IMR-90 (cell line): ENCODE results near the gene SMYD5. TPM values are rescaled to one million over a fixed set of nuclear protein-coding genes. Genes with fewer than 3 reads are reported as not detected.

Experiments used
- ATAC-seq: fragments of 200-7000 bp; cut with Tn5 transposase; 2 replicates; pipeline ENCODE4 v1.9.1; 2020; ENCODE audit warnings: low read depth, mild to moderate bottlenecking, moderate library complexity
- BruUV-seq: library from RNA; stranded (reverse); fragments of 400-500 nt; replicated peaks from 2 replicates; lab custom pipeline; 2021; lab: Mats Ljungman, UMichigan
- CTCF ChIA-PET: fragments of 300-600 bp; formaldehyde crosslinking; extraction: SDS; loops from one replicate; lab custom pipeline; 2021; ENCODE audit warnings: antibody characterized with exemption; lab: Yijun Ruan, JAX
- POLR2A ChIA-PET: fragments of 300-600 bp; sonication (Branson Sonifier 250); formaldehyde crosslinking; loops from one replicate; lab custom pipeline; 2022; ENCODE audit warnings: antibody characterized with exemption; ENCODE audit not compliant: unreplicated experiment; lab: Charles Lee
- DNase-seq: peaks from one replicate; pipeline ENCODE4 v3.0.0; 2013
- H2AFZ ChIP-seq: replicated peaks from 2 replicates; pipeline ENCODE3; 2013; ENCODE audit warnings: low read length, mild to moderate bottlenecking; ENCODE audit not compliant: poor library complexity
- H2AK5ac ChIP-seq: 2 replicates; pipeline ENCODE4 v1.6.1; 2013; ENCODE audit warnings: low read depth, low read length, inconsistent platforms
- H2AK9ac ChIP-seq: replicated peaks from 2 replicates; pipeline ENCODE3; 2013; ENCODE audit warnings: mild to moderate bottlenecking, low read depth, low read length, moderate library complexity; ENCODE audit not compliant: poor library complexity
- H2BK120ac ChIP-seq: 2 replicates; pipeline ENCODE4 v1.6.1; 2013; ENCODE audit warnings: low read depth, low read length, inconsistent platforms
- H2BK15ac ChIP-seq: 3 replicates; pipeline ENCODE4 v1.6.1; 2013; ENCODE audit warnings: low read depth, low read length, inconsistent platforms
- H2BK20ac ChIP-seq: 2 replicates; pipeline ENCODE4 v1.6.1; 2013; ENCODE audit warnings: low read depth, mild to moderate bottlenecking, inconsistent platforms, low read length, moderate library complexity
- H2BK5ac ChIP-seq: 2 replicates; pipeline ENCODE4 v1.6.1; 2013; ENCODE audit warnings: mild to moderate bottlenecking, low read depth, low read length, inconsistent platforms; ENCODE audit not compliant: poor library complexity, severe bottlenecking
- H3K14ac ChIP-seq: replicated peaks from 2 replicates; pipeline ENCODE4 v1.6.1; 2013; ENCODE audit warnings: low read depth, low read length, inconsistent platforms
- H3K18ac ChIP-seq: 2 replicates; pipeline ENCODE4 v1.6.1; 2013; ENCODE audit warnings: low read depth, low read length, control low read depth
- H3K23ac ChIP-seq: 2 replicates; pipeline ENCODE4 v1.6.1; 2013; ENCODE audit warnings: low read depth, low read length, inconsistent platforms
- H3K27ac ChIP-seq: 2 replicates; pipeline ENCODE4 v1.5.1; 2013; ENCODE audit warnings: mild to moderate bottlenecking, control low read depth, low read length; ENCODE audit not compliant: insufficient read depth
- H3K27me3 ChIP-seq: 2 replicates; pipeline ENCODE4 v1.6.1; 2013; ENCODE audit warnings: low read length; ENCODE audit not compliant: control insufficient read depth, insufficient read depth
- H3K36me3 ChIP-seq: 2 replicates; pipeline ENCODE4 v1.6.1; 2013; ENCODE audit warnings: low read length, mixed read lengths; ENCODE audit not compliant: control insufficient read depth, insufficient read depth
- H3K4ac ChIP-seq: 2 replicates; pipeline ENCODE4 v1.6.1; 2013; ENCODE audit warnings: low read depth, low read length, inconsistent platforms
- H3K4me1 ChIP-seq: 2 replicates; pipeline ENCODE4 v1.6.1; 2013; ENCODE audit warnings: low read length, mixed read lengths; ENCODE audit not compliant: control insufficient read depth, insufficient read depth
- H3K4me2 ChIP-seq: 2 replicates; pipeline ENCODE4 v1.6.1; 2013; ENCODE audit warnings: low read depth, mild to moderate bottlenecking, control low read depth, low read length, moderate library complexity
- H3K4me3 ChIP-seq: 2 replicates; pipeline ENCODE4 v1.5.1; 2013; ENCODE audit warnings: low read depth, mild to moderate bottlenecking, control low read depth, low read length, moderate library complexity; ENCODE audit not compliant: insufficient read depth
- H3K56ac ChIP-seq: 2 replicates; pipeline ENCODE4 v1.6.1; 2013; ENCODE audit warnings: low read length, inconsistent platforms; ENCODE audit not compliant: insufficient read depth; ENCODE audit errors: extremely low read depth
- H3K79me1 ChIP-seq, 2 experiments: 2 replicates each; pipeline ENCODE4 v1.6.1; 2013; ENCODE audit warnings: low read length in 2 of 2, inconsistent platforms in 1 of 2, low read depth in 1 of 2
- H3K9ac ChIP-seq: 2 replicates; pipeline ENCODE4 v1.6.1; 2013; ENCODE audit warnings: low read depth, low read length, control low read depth
- H3K9me1 ChIP-seq: 2 replicates; pipeline ENCODE4 v1.6.1; 2013; ENCODE audit warnings: low read length, inconsistent platforms; ENCODE audit not compliant: insufficient read depth
- H3K9me3 ChIP-seq: 2 replicates; pipeline ENCODE4 v1.6.1; 2013; ENCODE audit warnings: low read length; ENCODE audit not compliant: control insufficient read depth, insufficient read depth
- H4K20me1 ChIP-seq: 2 replicates; pipeline ENCODE4 v1.6.1; 2013; ENCODE audit warnings: low read length, inconsistent platforms; ENCODE audit not compliant: insufficient read depth
- H4K5ac ChIP-seq: 2 replicates; pipeline ENCODE4 v1.6.1; 2013; ENCODE audit warnings: mild to moderate bottlenecking, low read depth, low read length, control low read depth
- H4K8ac ChIP-seq, 2 experiments: 2 replicates each; pipeline ENCODE4 v1.6.1; 2013; ENCODE audit warnings: low read depth in 2 of 2, low read length in 2 of 2, control low read depth in 1 of 2, inconsistent platforms in 1 of 2
- H4K91ac ChIP-seq: 2 replicates; pipeline ENCODE4 v1.6.1; 2013; ENCODE audit warnings: low read depth, low read length, inconsistent platforms; ENCODE audit not compliant: insufficient read depth
- BHLHE40 ChIP-seq: fragments of 150-350 bp; IDR thresholded peaks from 2 replicates; pipeline ENCODE4 v1.6.1; 2016; ENCODE audit warnings: mild to moderate bottlenecking, low read depth, low read length
- CEBPB ChIP-seq: IDR thresholded peaks from 2 replicates; pipeline ENCODE4 v1.6.1; 2012; ENCODE audit warnings: low read depth, low read length, improper control_type of control experiment
- CHD1 ChIP-seq: IDR thresholded peaks from 2 replicates; pipeline ENCODE4 v1.6.1; 2012; ENCODE audit warnings: low read depth, low read length, improper control_type of control experiment
- FOS ChIP-seq: fragments of 150-350 bp; IDR thresholded peaks from 2 replicates; pipeline ENCODE4 v1.6.1; 2016; ENCODE audit warnings: low read depth, low read length
- MAFK ChIP-seq: IDR thresholded peaks from 2 replicates; pipeline ENCODE4 v1.6.1; 2012; ENCODE audit warnings: low read depth, low read length, improper control_type of control experiment
- MAZ ChIP-seq: IDR thresholded peaks from 2 replicates; pipeline ENCODE4 v1.6.1; 2012; ENCODE audit warnings: low read depth, mild to moderate bottlenecking, low read length, improper control_type of control experiment, moderate library complexity, borderline replicate concordance
- MXI1 ChIP-seq: IDR thresholded peaks from 2 replicates; pipeline ENCODE4 v1.6.1; 2012; ENCODE audit warnings: low read depth, mild to moderate bottlenecking, low read length, moderate library complexity, borderline replicate concordance
- NFE2L2 ChIP-seq: fragments of 150-350 bp; IDR thresholded peaks from 2 replicates; pipeline ENCODE4 v1.6.1; 2016; ENCODE audit warnings: low read depth, mild to moderate bottlenecking, low read length
- POLR2A ChIP-seq: IDR thresholded peaks from 2 replicates; pipeline ENCODE4 v1.6.1; 2012; ENCODE audit warnings: mild to moderate bottlenecking, low read depth, low read length
- RAD21 ChIP-seq: IDR thresholded peaks from 2 replicates; pipeline ENCODE4 v1.6.1; 2012; ENCODE audit warnings: low read length, improper control_type of control experiment
- RCOR1 ChIP-seq: IDR thresholded peaks from 2 replicates; pipeline ENCODE4 v1.6.1; 2012; ENCODE audit warnings: mild to moderate bottlenecking, low read length, improper control_type of control experiment; ENCODE audit not compliant: insufficient replicate concordance
- RFX5 ChIP-seq: IDR thresholded peaks from 2 replicates; pipeline ENCODE4 v1.8.0; 2012; ENCODE audit warnings: low read depth, mild to moderate bottlenecking, low read length, moderate library complexity
- SMC3 ChIP-seq: fragments of 150-350 bp; IDR thresholded peaks from 2 replicates; pipeline ENCODE4 v1.6.1; 2016; ENCODE audit warnings: low read depth, mild to moderate bottlenecking, antibody characterized with exemption, low read length, moderate library complexity
- WGBS, 2 experiments: methylation state at CpG; one replicate each; pipeline versions ENCODE4 v1.1.5 to v1.1.7; 2013; ENCODE audit warnings: missing lambda C conversion rate in 2 of 2; ENCODE audit not compliant: insufficient read length in 1 of 2; ENCODE audit errors: extremely low coverage in 2 of 2; 5-methylcytosine and 5-hydroxymethylcytosine counted together
- dilution Hi-C: fragments of 300-500 bp; cut with HindIII; formaldehyde crosslinking; loops from one replicate; pipeline ENCODE4 v1.14.3; 2018; ENCODE audit warnings: low sequenced_read_pairs; ENCODE audit not compliant: unreplicated experiment
- in situ Hi-C: fragments of 300-500 bp; cut with MboI; formaldehyde crosslinking; loops from 3 replicates; pipeline ENCODE4 v1.14.3; 2019; ENCODE audit warnings: low sequenced_read_pairs, inconsistent platforms, mixed read lengths
- intact Hi-C: fragments of 100-400 bp; cut with micrococcal nuclease; formaldehyde crosslinking; loops from 2 replicates; pipeline ENCODE4 v1.10.0; 2022
- polyA plus RNA-seq, 3 experiments: library from polyadenylated mRNA; depleted of rRNA; stranded (reverse); fragments of >200 nt; gene quantifications; 2 replicates each; pipeline ENCODE4 v1.2.3, GENCODE V29; 2012; ENCODE audit warnings: low replicate concordance in 1 of 3
- total RNA-seq: library from RNA; depleted of rRNA; stranded (reverse); fragments of >200 nt; gene quantifications from 2 replicates; pipeline ENCODE4 v1.2.3, GENCODE V29; 2012
- TF ChIP-seq, protein P1 (sequence below): fragments of 150-350 bp; IDR thresholded peaks from 2 replicates; pipeline ENCODE4 v1.6.1; 2017; ENCODE audit warnings: mild to moderate bottlenecking, antibody characterized with exemption, low read length, low read depth
- TF ChIP-seq, protein P2 (sequence below): conservative IDR thresholded peaks from 2 replicates; pipeline ENCODE4 v1.5.1; 2012; ENCODE audit warnings: mild to moderate bottlenecking, low read depth, low read length, improper control_type of control experiment
- TF ChIP-seq, protein P3 (sequence below): fragments of 150-350 bp; IDR thresholded peaks from 2 replicates; pipeline ENCODE4 v1.6.1; 2016; ENCODE audit warnings: low read depth, mild to moderate bottlenecking, low read length, moderate library complexity, borderline replicate concordance

The SMYD5 gene
- total and polyA plus RNA-seq, 2 of the 4 experiments (the other 2 are of a cell fraction) = 17.8 to 19.7 TPM

DNA sequence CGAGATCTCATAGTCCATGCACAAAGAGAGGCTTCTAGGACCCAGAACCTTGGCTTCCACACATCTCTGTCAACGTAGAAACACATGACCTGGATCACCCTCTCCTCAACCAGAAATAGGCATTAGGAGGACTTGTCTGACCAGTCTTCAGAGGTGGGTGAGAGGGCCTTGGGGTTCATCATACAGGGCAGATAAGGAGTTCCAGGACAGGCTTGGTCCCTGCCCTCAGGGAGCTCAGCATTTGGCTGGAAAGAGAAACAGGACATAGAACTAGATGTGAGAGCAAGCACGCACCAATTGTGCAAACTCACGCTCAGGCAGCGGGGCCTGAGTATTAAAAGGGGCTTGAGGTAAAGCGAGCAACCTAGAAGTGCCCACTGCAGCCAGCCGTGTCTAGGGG lies 40.3 kb upstream of the SMYD5 start:
- peaks cover 44% of the 10 kb centered on the region for H3K27me3 ChIP-seq
- H3K79me1 ChIP-seq = no peaks in the 10 kb centered on the region
- H3K14ac ChIP-seq = no peak overlapping the region
- no peak for DNase-seq
- no peak overlapping the region for H2AK9ac ChIP-seq
- H3K4me3 ChIP-seq = no peak overlapping the region
- H2BK120ac ChIP-seq = no peak overlapping the region
- no peak for ATAC-seq
- H3K9me3 ChIP-seq = no peaks in the 10 kb centered on the region
- no peak overlapping the region for H2BK20ac ChIP-seq
- BruUV-seq = no TSS peak
- H3K56ac ChIP-seq = no peak overlapping the region
- H3K4me1 ChIP-seq = 0 out of 2 replicates have a peak, but pooled peaks cover 2% of the 10 kb centered on the region
- dilution Hi-C loops (no loop called here), intact Hi-C loops (no loop called here), in situ Hi-C loops (no loop called here)
- H3K4me2 ChIP-seq = no peak overlapping the region
- H4K91ac ChIP-seq = no peak overlapping the region
- ChIA-PET POLR2A (no interaction called here), CTCF (no interaction called here)
- no peak overlapping the region for H3K4ac ChIP-seq
- WGBS, 2 experiments = 94% methylated on average over 5 of the region's 7 CpGs; no CpG with 5 or more reads in 1 of the 2 experiments
- no peak overlapping the region for H4K5ac ChIP-seq
- no peak overlapping the region for H2AFZ ChIP-seq
- TF ChIP-seq POLR2A = no peak
- TF ChIP-seq, protein P1, sequence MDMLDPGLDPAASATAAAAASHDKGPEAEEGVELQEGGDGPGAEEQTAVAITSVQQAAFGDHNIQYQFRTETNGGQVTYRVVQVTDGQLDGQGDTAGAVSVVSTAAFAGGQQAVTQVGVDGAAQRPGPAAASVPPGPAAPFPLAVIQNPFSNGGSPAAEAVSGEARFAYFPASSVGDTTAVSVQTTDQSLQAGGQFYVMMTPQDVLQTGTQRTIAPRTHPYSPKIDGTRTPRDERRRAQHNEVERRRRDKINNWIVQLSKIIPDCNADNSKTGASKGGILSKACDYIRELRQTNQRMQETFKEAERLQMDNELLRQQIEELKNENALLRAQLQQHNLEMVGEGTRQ = no peak
- TF ChIP-seq NFE2L2 = no peak
- TF ChIP-seq, protein P2, sequence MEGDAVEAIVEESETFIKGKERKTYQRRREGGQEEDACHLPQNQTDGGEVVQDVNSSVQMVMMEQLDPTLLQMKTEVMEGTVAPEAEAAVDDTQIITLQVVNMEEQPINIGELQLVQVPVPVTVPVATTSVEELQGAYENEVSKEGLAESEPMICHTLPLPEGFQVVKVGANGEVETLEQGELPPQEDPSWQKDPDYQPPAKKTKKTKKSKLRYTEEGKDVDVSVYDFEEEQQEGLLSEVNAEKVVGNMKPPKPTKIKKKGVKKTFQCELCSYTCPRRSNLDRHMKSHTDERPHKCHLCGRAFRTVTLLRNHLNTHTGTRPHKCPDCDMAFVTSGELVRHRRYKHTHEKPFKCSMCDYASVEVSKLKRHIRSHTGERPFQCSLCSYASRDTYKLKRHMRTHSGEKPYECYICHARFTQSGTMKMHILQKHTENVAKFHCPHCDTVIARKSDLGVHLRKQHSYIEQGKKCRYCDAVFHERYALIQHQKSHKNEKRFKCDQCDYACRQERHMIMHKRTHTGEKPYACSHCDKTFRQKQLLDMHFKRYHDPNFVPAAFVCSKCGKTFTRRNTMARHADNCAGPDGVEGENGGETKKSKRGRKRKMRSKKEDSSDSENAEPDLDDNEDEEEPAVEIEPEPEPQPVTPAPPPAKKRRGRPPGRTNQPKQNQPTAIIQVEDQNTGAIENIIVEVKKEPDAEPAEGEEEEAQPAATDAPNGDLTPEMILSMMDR = no peak
- TF ChIP-seq RCOR1 = no peak
- no peak for TF ChIP-seq CHD1
- no peak for TF ChIP-seq RFX5
- TF ChIP-seq CEBPB = no peak
- no peak for TF ChIP-seq BHLHE40
- no peak for TF ChIP-seq MXI1
- no peak for TF ChIP-seq FOS
- no peak for TF ChIP-seq RAD21
- TF ChIP-seq SMC3 = no peak
- TF ChIP-seq, protein P3, sequence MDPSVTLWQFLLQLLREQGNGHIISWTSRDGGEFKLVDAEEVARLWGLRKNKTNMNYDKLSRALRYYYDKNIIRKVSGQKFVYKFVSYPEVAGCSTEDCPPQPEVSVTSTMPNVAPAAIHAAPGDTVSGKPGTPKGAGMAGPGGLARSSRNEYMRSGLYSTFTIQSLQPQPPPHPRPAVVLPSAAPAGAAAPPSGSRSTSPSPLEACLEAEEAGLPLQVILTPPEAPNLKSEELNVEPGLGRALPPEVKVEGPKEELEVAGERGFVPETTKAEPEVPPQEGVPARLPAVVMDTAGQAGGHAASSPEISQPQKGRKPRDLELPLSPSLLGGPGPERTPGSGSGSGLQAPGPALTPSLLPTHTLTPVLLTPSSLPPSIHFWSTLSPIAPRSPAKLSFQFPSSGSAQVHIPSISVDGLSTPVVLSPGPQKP = no peak
- TF ChIP-seq MAZ = no peak
- TF ChIP-seq MAFK = no peak
- no peak overlapping the region for H3K23ac ChIP-seq
- no peaks in the 10 kb centered on the region for H3K9me1 ChIP-seq
- H2BK5ac ChIP-seq = no peak overlapping the region
- no peaks in the 10 kb centered on the region for H3K36me3 ChIP-seq
- H2BK15ac ChIP-seq = no peak overlapping the region
- H3K27ac ChIP-seq = no peak overlapping the region
- H2AK5ac ChIP-seq = no peak overlapping the region
- no peak overlapping the region for H3K9ac ChIP-seq
- no peaks in the 10 kb centered on the region for H4K20me1 ChIP-seq
- H4K8ac ChIP-seq = no peak overlapping the region
- no peak overlapping the region for H3K18ac ChIP-seq
